OCI-LY1 (cell line): Measurements from ENCODE around the gene PIGQ.

Source experiments
- H2AFZ ChIP-seq: fragments of 200-600 bp; sonication (generic), shearing (Covaris generic); 2 replicates; pipeline ENCODE4 v1.6.0; 2014; ENCODE audit warnings: antibody characterized with exemption, mild to moderate bottlenecking, low read length
- H3F3A ChIP-seq: fragments of 200-600 bp; sonication (generic), shearing (Covaris generic); 2 replicates; pipeline ENCODE4 v1.6.0; 2014; ENCODE audit warnings: mild to moderate bottlenecking, antibody characterized with exemption, low read length, moderate library complexity; ENCODE audit not compliant: insufficient read depth
- H3K27ac ChIP-seq: fragments of 200-600 bp; sonication (generic); 2 replicates; pipeline ENCODE4 v1.5.1; 2014; ENCODE audit warnings: low read length, mixed run types, mild to moderate bottlenecking, low read depth; ENCODE audit not compliant: poor library complexity, severe bottlenecking
- H3K27me3 ChIP-seq: fragments of 200-600 bp; sonication (generic); 2 replicates; pipeline ENCODE4 v1.6.0; 2014; ENCODE audit warnings: antibody characterized with exemption, mild to moderate bottlenecking, low read length, moderate library complexity; ENCODE audit not compliant: insufficient read depth
- H3K36me3 ChIP-seq: fragments of 200-600 bp; sonication (generic); 2 replicates; pipeline ENCODE4 v1.6.1; 2014; ENCODE audit warnings: mild to moderate bottlenecking, antibody characterized with exemption, low read length, moderate library complexity, mixed read lengths; ENCODE audit not compliant: insufficient read depth
- H3K4me1 ChIP-seq: fragments of 200-600 bp; sonication (generic); 2 replicates; pipeline ENCODE4 v1.5.1; 2014; ENCODE audit warnings: mild to moderate bottlenecking, low read length, moderate library complexity; ENCODE audit not compliant: insufficient read depth, severe bottlenecking
- H3K4me2 ChIP-seq: fragments of 200-600 bp; sonication (generic), shearing (Covaris generic); 2 replicates; pipeline ENCODE4 v1.6.1; 2014; ENCODE audit warnings: low read length
- H3K4me3 ChIP-seq: fragments of 200-600 bp; sonication (generic); 2 replicates; pipeline ENCODE4 v1.5.1; 2014; ENCODE audit warnings: low read length, low read depth, mild to moderate bottlenecking, mixed read lengths; ENCODE audit not compliant: poor library complexity, severe bottlenecking
- H3K79me2 ChIP-seq: fragments of 200-600 bp; shearing (Covaris generic); 2 replicates; pipeline ENCODE4 v1.6.1; 2016; ENCODE audit warnings: mixed run types, low read length, mixed read lengths; ENCODE audit not compliant: insufficient read depth
- H3K9ac ChIP-seq: fragments of 200-600 bp; sonication (generic), shearing (Covaris generic); 2 replicates; pipeline ENCODE4 v1.6.1; 2014; ENCODE audit warnings: mild to moderate bottlenecking, low read length, mixed read lengths
- H3K9me2 ChIP-seq: fragments of 200-600 bp; sonication (generic), shearing (Covaris generic); 2 replicates; pipeline ENCODE4 v1.6.1; 2014; ENCODE audit warnings: low read depth, mild to moderate bottlenecking, low read length, mixed read lengths
- H3K9me3 ChIP-seq: fragments of 200-600 bp; shearing (Covaris generic); 2 replicates; pipeline ENCODE4 v1.6.1; 2014; ENCODE audit warnings: low read length, mixed read lengths
- H4K20me1 ChIP-seq: fragments of 200-600 bp; sonication (generic), shearing (Covaris generic); 2 replicates; pipeline ENCODE4 v1.6.0; 2016; ENCODE audit warnings: mild to moderate bottlenecking, low read length; ENCODE audit not compliant: insufficient read depth
- CTCF ChIP-seq: fragments of 200-600 bp; sonication (generic), shearing (Covaris generic); IDR thresholded peaks from 2 replicates; pipeline ENCODE4 v1.5.1; 2017; ENCODE audit warnings: mild to moderate bottlenecking, antibody characterized with exemption, low read length, moderate library complexity, mixed read lengths
- EZH2 ChIP-seq: fragments of 200-600 bp; sonication (generic), shearing (Covaris generic); IDR thresholded peaks from 2 replicates; pipeline ENCODE4 v1.8.0; 2017; ENCODE audit warnings: borderline replicate concordance, mixed run types, mild to moderate bottlenecking, antibody characterized with exemption, low read length, moderate library complexity, mixed read lengths

Gene PIGQ

GRCh38 chr16:615122-615521 lies 45.4 kb downstream of the PIGQ start:
- Histone ChIP-seq H3K4me3 (no peak overlapping the region), H3K4me2 (no peak overlapping the region), H4K20me1 (no peaks in the 10 kb centered on the region), H3K4me1 (no peaks in the 10 kb centered on the region), H3F3A (no peaks in the 10 kb centered on the region), H3K9me3 (no peaks in the 10 kb centered on the region), H3K9me2 (no peaks in the 10 kb centered on the region), H3K27me3 (no peaks in the 10 kb centered on the region), H3K27ac (no peak overlapping the region), H2AFZ (no peak overlapping the region), H3K79me2 (no peaks in the 10 kb centered on the region), H3K9ac (no peak overlapping the region), H3K36me3 (no peaks in the 10 kb centered on the region; the same call in 1 of the 2 replicates)
- no peak for TF ChIP-seq CTCF

GRCh38 chr16:616733-617586 lies 47.2 kb downstream of the PIGQ start:
- Histone ChIP-seq H3K9me2 (no peaks in the 10 kb centered on the region), H3F3A (no peaks in the 10 kb centered on the region), H3K9ac (no peak overlapping the region), H3K36me3 (no peaks in the 10 kb centered on the region; the same call in 1 of the 2 replicates), H3K4me1 (peaks cover 13% of the 10 kb centered on the region), H3K27ac (no peak overlapping the region), H4K20me1 (no peaks in the 10 kb centered on the region), H2AFZ (no peak overlapping the region), H3K9me3 (no peaks in the 10 kb centered on the region), H3K27me3 (no peaks in the 10 kb centered on the region), H3K79me2 (no peaks in the 10 kb centered on the region), H3K4me2 (no peak overlapping the region), H3K4me3 (no peak overlapping the region)
- no peak for TF ChIP-seq EZH2
- TF ChIP-seq CTCF, result no peak

- Histone ChIP-seq H4K20me1 (no peaks in the 10 kb centered on the region), H3K4me1 (peaks cover 14% of the 10 kb centered on the region), H3K27me3 (no peaks in the 10 kb centered on the region), H3K4me2 (no peak overlapping the region), H3K9me3 (no peaks in the 10 kb centered on the region), H3K4me3 (no peak overlapping the region), H3K9me2 (no peaks in the 10 kb centered on the region), H3K36me3 (no peaks in the 10 kb centered on the region; the same call in 1 of the 2 replicates), H3K79me2 (no peaks in the 10 kb centered on the region), H3K27ac (no peak overlapping the region), H2AFZ (no peak overlapping the region), H3K9ac (no peak overlapping the region), H3F3A (no peaks in the 10 kb centered on the region)
- TF ChIP-seq EZH2 (no peak), CTCF (no peak)
These were observed 48.1 kb downstream of the PIGQ start for GRCh38 chr16:617855-618254.
